ENCODE results near the gene NEU4. TPM values are rescaled to one million over a fixed set of nuclear protein-coding genes. Genes with fewer than 3 reads are reported as not detected.
A peak's percentile ranks its signal among the peaks of the same experiment; 100 is the strongest.

NEU4 gene
- total RNA-seq, 4 donors from 2014 or later, result 0.78 to 5.7 (median 1.1) TPM; not detected in 1

DNA sequence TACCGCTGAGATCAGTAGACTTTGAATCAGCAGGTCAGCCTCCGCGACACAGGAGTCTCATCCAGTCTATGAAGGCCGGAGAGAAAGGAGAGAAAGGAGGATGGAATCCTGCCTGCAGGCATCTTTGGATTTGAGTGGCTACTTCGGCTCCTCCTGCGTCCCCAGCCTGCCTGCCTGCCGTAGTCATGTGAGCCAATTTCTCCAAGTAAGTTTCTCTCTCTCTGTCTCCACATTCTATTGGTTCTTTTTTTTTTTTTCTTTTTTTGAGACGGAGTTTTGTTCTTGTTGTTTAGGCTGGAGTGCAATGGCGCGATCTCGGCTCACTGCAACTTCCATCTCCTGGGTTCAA lies 33.0 kb downstream of the NEU4 start:
- Histone ChIP-seq H3K4me1 (peaks cover 3 to 7% of the 10 kb centered on the region in 2 donors), H3K27me3 (no peaks in the 10 kb centered on the region), H3K9me3 (no peaks in the 10 kb centered on the region), H3K4me3 (replicated peaks in 1 of 3) (no peak overlapping the region), H3K27ac (no peak overlapping the region), H3K36me3 (no peaks in the 10 kb centered on the region)
- TF ChIP-seq, protein P1, sequence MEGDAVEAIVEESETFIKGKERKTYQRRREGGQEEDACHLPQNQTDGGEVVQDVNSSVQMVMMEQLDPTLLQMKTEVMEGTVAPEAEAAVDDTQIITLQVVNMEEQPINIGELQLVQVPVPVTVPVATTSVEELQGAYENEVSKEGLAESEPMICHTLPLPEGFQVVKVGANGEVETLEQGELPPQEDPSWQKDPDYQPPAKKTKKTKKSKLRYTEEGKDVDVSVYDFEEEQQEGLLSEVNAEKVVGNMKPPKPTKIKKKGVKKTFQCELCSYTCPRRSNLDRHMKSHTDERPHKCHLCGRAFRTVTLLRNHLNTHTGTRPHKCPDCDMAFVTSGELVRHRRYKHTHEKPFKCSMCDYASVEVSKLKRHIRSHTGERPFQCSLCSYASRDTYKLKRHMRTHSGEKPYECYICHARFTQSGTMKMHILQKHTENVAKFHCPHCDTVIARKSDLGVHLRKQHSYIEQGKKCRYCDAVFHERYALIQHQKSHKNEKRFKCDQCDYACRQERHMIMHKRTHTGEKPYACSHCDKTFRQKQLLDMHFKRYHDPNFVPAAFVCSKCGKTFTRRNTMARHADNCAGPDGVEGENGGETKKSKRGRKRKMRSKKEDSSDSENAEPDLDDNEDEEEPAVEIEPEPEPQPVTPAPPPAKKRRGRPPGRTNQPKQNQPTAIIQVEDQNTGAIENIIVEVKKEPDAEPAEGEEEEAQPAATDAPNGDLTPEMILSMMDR (IDR thresholded peaks at IDR 0.05), result no peak
- TF ChIP-seq POLR2A (IDR thresholded peaks at IDR 0.05), result no peak
- DNase-seq, result no peak
- intact Hi-C loops (cut with DNase I), result no loop called here
- 83 to 85% methylated on average over 11 of the region's 11 CpGs for WGBS, 2 donors

DNA sequence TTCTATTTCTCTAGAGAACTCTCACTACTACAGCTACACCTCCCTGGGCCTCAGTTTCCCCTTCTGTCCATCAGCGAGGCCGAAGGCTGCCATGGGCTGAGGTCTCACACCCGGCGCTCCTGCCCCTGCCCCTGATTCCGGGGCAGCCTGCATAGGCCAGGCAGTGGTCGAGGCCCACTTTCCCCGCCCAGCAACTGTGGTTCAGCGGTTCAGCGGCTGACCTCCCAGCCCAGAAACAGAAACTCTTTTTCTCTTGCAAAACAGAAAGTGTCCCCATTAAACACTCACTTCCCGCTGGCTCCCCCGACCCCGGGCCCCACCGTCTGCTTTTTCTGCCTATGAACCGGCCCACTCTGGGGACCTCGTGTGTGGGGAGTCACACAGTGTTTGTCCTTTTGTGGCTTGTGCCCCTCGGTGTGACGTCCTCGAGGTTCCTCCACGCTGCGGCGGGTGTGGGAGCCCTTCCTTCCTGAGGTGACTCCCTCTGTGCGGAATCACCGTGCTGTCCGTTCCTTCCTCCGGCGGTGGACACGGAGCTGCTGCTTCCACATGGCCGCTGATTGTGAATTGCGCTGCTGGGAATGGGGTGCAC lies 33.7 kb downstream of the NEU4 start:
- peak; percentile 22 to 25 for DNase-seq
- intact Hi-C loops (cut with DNase I), result no loop called here
- TF ChIP-seq, protein P1 (IDR thresholded peaks at IDR 0.05), result no peak
- no peak for TF ChIP-seq POLR2A (IDR thresholded peaks at IDR 0.05)
- Histone ChIP-seq H3K27ac (peak overlapping the region in 1 of 3 donors; percentile 23), H3K4me1 (peaks cover 3 to 7% of the 10 kb centered on the region in 2 donors), H3K36me3 (no peaks in the 10 kb centered on the region), H3K27me3 (no peaks in the 10 kb centered on the region), H3K4me3 (replicated peaks in 1 of 3) (no peak overlapping the region), H3K9me3 (no peaks in the 10 kb centered on the region)
- 49 to 73% methylated on average over 28 to 29 of the region's 29 CpGs for whole genome bisulfite sequencing, 2 donors

DNA sequence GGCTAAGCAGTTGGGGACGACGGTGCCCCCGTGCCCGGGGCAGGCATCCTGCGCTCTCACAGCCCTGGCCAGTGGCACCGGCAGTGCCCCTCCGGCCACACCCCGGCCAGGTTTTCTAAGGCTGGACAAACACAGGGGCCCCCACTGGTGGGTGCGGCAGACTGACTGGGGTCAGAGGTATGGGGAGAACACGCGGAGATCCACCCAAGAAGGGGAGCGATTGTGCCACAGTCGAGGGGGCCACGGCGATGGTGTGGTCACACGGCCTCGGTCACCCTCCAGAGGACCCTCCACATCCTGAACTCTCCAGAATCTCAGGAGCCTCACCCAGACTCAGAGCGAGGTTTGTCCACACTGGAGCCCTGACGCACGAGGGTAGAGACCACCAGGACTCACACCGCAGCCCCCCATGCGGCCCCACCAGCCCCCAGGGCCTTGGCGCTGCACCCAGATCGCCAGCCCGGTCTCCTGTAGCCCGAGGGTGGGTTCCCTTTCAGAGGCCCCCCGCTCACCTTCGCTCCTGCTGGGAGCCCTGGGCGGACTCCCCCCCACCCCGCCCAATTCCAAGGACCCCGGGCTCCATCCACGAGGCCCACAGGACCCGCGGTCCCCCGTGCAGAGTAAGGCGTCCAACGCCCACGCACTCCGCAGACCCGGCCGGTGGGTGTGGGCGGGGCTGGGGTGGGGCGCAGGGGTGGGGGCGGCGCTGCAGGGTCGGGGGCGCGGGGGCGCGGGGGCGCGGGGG lies 34.5 kb downstream of the NEU4 start:
- H3K9me3 ChIP-seq, result no peaks in the 10 kb centered on the region
- TF ChIP-seq POLR2A (IDR thresholded peaks at IDR 0.05), result no peak
- TF ChIP-seq, protein P1 (IDR thresholded peaks at IDR 0.05), result no peak
- H3K27ac ChIP-seq, result peak overlapping the region; percentile 10 to 45 (median 23)
- peak overlapping the region in 1 of 3 donors; percentile 15 for H3K4me3 ChIP-seq (replicated peaks in 1 of 3)
- no peaks in the 10 kb centered on the region for H3K27me3 ChIP-seq
- peaks cover 3 to 7% of the 10 kb centered on the region in 2 donors for H3K4me1 ChIP-seq
- no peak for DNase-seq
- intact Hi-C loops (cut with DNase I), result no loop called here
- H3K36me3 ChIP-seq, result no peaks in the 10 kb centered on the region
- 71 to 76% methylated on average over 9 to 29 of the region's 52 CpGs for WGBS, 2 donors

DNA sequence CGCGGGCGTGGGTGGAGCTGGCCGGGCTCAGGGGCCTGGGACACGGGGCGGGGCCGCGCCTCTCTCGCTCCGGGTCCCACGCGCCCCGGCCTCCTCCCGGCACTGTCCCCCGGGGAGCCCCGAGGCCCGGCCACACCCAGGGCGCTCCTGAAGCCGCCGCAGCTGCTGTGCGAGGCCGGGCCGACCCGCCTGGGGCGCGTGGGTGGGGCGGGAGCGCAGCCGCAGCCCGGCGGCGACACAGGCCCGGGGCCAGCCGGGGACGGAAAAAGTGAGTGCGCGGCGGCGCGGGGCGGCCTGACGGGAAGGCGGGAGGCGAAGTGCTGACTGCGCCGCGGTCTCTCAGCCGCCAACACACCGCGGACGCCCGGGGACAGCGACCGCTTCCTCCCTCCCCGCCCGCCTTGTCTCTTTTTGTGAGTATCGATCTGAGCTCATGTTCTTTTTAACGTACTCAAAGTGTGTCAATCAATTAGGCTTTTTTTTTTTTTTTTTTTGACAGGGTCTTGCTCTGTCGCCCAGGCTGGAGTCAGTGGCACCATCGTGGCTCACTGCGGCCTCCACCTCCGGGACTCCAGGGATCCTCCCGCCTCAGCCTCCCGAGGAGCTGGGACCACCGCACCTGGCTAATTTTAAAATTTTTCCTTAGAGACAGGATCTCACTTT lies 35.2 kb downstream of the NEU4 start:
- peaks cover 3 to 7% of the 10 kb centered on the region in 2 donors for H3K4me1 ChIP-seq
- 14 to 15% methylated on average over 28 of the region's 65 CpGs for WGBS, 2 donors
- H3K27me3 ChIP-seq, result no peaks in the 10 kb centered on the region
- intact Hi-C loops (cut with DNase I), result no loop called here
- H3K9me3 ChIP-seq, result no peaks in the 10 kb centered on the region
- peak overlapping the region in 1 of 3 donors; percentile 15 for H3K4me3 ChIP-seq (replicated peaks in 1 of 3)
- H3K27ac ChIP-seq, result peak overlapping the region in 1 of 3 donors; percentile 28
- no peaks in the 10 kb centered on the region for H3K36me3 ChIP-seq
- no peak for TF ChIP-seq POLR2A (IDR thresholded peaks at IDR 0.05)
- TF ChIP-seq, protein P1 (IDR thresholded peaks at IDR 0.05), result peak in 3 of 6 experiments; percentile 23 to 34 (median 33)
- DNase-seq, result peak; percentile 71 to 73

Data from thyroid gland (tissue), 4 donors.